GM19452 (cell line): ENCODE measurements around the gene CCNL1.
"Not testable (repeated sequence)": the region's sequence is repeated elsewhere in the genome, so short reads cannot be mapped to it uniquely, and the experiment has no call there.

Source experiments
- ATAC-seq: cut with Tn5 transposase; IDR thresholded peaks from one replicate; pipeline ENCODE4 v1.9.1; 2021; ENCODE audit not compliant: unreplicated experiment

The CCNL1 gene

GRCh38 chr3:157107037-157107436, 52.9 kb downstream of the CCNL1 start:
- no peak for ATAC-seq

DNA sequence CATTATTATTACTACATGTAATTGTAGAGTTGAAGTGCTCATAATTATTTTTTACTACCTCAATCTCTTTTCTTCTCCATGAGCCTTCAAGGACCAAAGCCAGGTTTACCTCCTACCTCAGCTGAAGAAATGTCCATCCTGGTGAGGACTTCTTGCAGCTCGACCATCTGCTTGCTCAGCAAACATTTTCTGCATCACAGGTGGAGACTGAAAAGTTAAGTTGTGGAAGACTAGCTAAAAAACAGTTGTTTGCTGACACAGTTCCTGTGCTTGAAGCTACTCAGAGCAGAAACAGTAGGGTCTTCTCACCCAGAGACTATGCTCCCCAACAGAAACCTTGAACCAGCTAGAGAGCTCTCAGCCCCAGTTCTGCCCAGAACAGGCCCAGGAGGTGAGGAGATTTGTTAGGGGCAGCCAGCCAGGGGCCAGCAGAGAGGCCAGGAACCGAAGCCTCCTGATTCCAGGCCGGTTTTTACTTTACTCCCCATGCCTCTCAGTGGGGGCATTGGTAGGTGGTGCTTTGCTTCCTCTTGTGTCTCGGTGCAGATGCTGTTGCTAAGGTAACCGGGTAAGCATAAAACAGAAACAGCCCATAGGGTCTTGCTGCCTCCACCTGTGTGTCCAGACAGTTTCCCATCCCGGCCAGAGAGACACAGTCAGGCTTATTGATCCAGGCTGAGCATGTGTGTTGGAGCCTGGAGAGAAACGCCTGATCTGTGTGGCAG, 54.9 kb downstream of the CCNL1 start:
- peak; percentile 49 for ATAC-seq

DNA sequence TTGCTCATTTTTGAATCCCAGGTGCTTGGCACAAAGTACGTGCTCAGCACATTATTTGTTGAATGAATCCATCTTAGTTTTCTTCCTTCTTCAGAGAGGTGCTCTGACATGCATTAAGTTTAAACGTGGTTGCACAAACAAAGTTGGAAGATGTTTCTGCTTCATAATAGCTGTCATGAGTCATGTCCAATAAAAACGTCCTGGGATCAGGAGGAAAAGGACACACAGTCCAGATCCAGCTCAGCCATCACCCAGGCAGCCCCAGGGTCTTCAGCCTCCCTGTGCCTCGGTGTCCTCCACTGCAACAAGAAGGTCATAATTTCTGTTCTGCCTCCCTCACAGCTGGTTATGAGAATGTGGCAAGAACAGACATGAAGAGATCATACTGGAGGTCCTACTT, 55.4 kb downstream of the CCNL1 start:
- no peak for ATAC-seq

DNA sequence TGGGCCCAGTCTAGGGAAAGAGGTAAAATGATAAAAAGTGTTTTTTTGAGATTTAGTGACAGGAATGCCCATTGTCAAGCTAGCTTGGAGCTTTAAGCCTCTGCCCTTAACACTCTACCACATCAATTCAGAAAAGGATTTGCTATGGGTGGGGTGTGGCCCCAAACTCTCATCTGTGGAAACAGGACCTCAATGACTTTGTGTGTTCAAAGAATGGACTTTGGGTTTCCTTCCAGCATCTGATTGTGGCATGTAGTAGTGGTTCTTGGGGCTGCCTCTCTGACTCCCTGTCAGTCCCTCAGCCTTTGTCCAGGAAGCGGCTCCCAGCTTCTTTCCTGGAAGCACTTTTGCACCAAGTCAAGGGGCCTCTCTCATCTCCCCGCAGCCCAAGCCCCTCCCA, 56.1 kb downstream of the CCNL1 start:
- ATAC-seq: peak; percentile 2

- ATAC-seq: peak; percentile 87
These were observed 56.7 kb downstream of the CCNL1 start for GRCh38 chr3:157103280-157103679.

DNA sequence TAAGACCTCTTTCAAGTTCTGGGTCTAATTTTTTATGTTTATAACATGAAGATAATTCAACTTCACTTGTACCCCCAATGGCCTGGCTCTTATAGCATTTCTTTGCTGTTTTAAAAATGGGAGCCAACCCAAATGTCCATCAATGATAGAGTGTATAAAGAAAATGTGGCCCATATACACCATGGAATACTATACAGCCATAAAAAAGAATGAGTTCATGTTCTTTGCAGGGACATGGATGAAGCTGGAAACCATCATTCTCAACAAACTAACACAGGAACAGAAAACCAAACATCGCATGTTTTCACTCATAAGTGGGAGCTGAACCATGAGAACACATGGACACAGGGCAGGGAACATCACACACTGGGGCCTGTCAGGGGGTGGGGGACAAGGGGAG, 57.4 kb downstream of the CCNL1 start:
- not testable (repeated sequence) for ATAC-seq

GRCh38 chr3:157102098-157102497, 57.8 kb downstream of the CCNL1 start:
- no peak for ATAC-seq

GRCh38 chr3:157101486-157101885, 58.5 kb downstream of the CCNL1 start:
- ATAC-seq: no peak

- no peak for ATAC-seq
These were observed 59.1 kb downstream of the CCNL1 start for GRCh38 chr3:157100608-157101396.

DNA sequence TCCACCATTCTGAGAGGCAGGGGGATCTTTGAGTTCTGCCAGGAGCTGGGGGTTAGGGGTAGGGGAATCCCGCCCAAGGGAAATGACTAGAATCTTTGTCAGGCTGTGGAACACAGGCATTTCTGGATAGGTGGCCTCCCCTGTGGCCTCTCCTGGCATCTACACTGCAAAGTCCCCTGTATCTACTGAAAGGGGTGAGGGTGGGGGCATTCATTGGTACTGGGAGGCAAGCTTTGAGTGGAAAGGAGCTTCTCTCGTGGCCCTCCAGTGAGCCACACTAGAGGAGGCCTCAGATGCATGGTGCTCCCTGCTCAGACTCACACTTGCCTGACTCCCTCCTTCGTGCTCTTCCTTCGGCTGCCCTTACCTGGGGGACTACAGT, 59.9 kb downstream of the CCNL1 start:
- ATAC-seq: no peak

- no peak for ATAC-seq
These were observed 60.4 kb downstream of the CCNL1 start for GRCh38 chr3:157099326-157100095.

- ATAC-seq: no peak
These were observed 61.1 kb downstream of the CCNL1 start for GRCh38 chr3:157098823-157099185.

DNA sequence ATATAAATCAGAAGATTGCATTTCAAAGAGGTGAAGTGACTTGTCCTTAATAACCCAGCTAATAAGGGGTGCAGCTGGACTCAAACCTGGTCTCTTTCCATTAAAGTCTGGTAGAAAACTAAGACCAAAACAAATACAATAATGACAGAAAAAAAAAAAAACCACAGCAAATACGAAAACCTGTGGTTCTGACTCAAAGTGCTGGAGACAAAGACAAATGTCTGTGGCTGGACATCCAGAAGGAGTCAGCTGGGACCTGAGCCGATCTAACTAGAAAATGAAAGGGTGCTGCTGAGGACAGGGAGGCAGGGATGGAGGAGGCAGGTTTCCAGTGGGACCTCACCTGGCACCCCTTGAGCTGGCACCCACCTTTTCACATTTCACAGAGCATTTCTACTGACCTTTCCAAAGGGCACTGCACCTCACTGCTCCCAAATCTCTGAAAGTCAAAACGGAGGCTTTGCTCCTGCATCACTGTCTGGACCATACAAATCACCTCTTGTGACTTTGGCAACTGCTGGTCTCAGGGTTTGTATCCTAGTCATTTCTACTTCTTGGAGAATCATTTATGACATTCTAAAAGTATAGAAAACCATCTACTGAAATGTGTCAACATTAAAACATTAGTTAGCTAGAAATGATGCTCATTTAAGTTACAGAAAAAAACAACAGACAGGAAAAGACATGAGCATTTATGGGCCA, 61.7 kb downstream of the CCNL1 start:
- no peak for ATAC-seq
